GM21717 (cell line): ENCODE results near the gene UNC93B1.

Experiments used
- ATAC-seq: cut with Tn5 transposase; IDR thresholded peaks from one replicate; pipeline ENCODE4 v1.9.1; 2021; ENCODE audit warnings: mild to moderate bottlenecking, moderate library complexity; ENCODE audit not compliant: unreplicated experiment

Gene UNC93B1

DNA sequence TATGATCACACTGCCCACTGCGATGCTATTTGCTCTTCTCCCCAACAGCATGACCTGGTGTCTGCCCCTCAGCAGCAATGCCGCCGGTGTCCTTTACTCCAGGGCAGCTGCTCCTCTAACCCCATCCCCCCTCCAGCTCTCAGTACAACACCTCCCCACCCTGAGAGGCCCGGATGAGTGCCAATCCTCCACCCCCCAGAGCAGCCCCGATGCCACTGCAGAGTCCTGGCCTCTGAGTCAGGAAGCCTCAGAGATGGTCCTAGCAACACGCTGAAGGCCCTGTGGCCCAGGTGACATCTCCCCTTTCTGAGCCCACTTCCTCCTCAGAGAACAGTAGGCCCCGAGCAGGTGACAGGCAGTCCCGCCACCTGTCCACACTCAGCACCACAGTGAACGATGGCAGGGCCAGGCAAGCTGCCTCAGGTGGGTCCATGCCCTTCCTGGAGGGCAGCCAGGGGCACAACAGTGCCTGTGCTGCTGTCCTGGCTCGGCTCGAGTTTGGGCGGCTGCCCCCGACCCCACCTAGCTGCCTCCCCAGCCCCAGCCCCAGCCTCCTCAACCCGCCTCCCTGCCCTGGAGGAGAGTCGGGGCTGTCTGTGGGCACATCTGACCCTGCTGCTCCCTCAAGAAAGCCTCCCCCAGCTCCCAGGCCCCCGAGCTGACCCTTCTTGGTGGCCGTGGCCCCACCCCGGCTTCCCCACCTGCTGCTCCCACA is 22.7 kb upstream of the UNC93B1 start:
- no peak for ATAC-seq

DNA sequence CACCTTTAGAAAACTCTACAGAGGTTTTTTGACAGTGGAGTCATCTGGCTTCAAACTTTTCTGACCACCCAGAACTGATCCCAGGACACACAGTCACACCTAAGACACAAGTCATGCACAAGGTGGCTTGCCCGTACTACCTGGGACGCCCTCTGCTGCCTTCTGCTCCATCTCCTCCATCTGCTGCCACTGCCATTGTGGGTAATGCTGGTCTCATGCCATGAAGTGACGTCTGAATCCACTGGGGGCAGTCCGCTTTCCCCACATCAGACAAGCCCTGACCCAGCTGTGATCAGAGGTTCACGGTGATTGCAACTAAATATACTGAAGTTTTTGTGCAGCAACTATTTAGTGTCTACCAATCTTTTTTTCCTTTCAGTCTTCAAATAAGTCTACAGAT is 21.1 kb upstream of the UNC93B1 start:
- ATAC-seq, result no peak

DNA sequence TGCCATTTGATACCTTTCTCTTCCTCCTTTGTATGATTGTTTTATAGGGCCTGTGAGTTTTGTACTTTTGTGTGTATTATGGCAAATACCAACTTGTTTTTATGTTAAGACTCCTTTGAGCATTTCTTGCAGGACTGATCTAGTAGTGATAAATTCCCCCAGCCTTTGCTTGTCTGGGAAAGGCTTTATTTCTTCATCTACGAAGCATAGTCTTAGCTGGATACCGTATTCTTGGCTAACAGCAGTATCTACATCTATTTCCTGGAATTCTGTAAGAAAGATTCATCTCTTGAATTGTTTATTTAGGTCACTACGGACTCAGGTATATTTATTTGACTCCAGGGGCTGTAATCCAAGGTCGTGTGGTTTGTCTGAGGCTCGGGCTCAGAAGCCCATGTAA is 20.6 kb upstream of the UNC93B1 start:
- no peak for ATAC-seq

DNA sequence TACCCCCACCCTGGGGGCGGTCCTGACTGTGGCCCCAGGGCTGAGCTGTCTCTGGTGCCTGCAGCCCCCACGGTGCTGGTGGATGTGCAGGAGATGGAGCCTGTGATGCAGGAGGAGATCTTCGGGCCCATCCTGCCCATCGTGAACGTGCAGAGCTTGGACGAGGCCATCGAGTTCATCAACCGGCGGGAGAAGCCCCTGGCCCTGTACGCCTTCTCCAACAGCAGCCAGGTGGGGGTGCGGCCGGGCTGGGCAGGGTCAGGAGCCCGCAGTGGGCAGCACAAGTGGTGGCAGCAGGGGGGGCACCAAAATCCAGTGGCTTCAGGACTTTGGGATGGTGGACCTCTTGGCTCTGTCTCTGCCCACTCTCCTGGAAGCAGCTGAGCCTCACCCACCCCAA is 18.6 kb upstream of the UNC93B1 start:
- no peak for ATAC-seq

DNA sequence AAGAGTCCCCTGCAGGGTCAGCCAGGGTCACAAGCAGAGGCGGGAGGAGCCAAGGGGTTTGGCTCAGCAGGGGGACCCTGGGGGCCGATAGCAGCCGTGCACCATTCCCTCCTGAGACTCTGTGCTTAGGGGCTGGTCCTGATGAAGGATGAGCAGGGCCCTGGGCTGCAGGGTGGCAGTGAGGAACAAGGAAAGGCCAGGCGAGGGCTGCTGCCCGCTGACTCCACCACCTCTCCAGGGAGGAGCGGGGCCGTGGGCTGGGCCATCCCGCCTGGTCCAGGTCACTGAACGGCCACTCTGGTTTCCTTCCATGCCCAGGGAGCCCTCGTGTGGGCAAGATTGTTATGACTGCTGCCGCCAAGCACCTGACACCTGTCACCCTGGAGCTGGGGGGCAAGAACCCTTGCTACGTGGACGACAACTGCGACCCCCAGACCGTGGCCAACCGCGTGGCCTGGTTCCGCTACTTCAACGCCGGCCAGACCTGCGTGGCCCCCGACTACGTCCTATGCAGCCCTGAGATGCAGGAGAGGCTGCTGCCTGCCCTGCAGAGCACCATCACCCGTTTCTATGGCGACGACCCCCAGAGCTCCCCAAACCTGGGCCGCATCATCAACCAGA is 17.4 kb upstream of the UNC93B1 start:
- no peak for ATAC-seq

DNA sequence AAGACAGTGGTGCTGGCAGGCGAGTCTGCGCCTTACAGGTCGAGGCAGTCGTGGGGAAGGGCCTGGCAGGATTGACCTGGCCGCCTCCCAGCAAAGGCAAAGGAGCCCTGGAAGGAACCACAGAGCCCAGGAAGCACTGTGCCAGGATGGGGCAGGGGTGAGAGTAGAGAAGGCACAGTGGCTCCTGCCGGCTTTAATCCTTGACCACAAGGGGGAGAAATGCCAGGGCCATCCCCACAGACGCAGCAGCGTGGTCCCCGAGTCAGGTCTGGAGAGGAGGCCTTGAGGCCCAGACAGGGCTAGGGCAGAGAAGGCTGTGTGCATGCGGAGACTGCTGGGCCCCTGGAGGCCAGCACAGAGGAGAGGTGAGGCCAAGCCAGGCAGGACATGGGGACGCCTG is 16.7 kb upstream of the UNC93B1 start:
- ATAC-seq, result no peak

DNA sequence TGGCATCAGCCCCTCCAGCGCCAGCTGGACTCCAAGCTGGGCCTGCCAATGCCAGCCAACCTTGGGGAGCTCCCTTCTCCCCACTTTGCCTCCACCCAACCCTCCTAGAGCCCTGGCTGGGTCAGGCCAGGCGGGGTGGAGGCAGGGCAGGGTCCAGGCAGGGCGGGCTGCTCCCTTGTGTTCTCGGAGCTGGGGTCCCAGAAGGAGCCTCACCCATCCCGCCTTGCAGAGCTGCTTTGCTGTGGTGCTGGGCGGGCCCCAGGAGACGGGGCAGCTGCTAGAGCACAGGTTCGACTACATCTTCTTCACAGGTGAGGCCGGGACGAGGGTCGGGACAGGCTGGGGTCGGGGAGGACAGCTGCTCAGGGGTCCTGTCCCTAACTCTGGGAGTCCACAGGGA is 15.6 kb upstream of the UNC93B1 start:
- no peak for ATAC-seq

DNA sequence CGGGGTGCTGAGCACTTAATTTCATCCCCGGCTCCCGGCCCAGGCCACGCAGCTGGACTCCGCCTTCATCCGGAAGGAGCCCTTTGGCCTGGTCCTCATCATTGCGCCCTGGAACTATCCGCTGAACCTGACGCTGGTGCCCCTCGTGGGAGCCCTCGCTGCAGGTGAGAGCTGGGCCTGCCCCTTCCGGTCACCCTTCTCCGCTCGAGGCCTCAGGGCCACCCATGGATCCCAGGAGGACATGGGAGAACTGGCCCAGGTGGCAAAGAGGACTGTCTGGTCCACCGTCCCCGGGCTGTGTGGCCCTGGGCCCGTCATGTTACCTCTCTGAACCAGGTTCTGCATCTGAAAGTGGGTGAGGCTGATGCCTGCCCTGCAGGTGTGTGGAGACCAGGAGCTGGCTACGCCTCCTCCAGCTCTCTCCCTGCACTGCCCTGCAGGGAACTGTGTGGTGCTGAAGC is 14.9 kb upstream of the UNC93B1 start:
- ATAC-seq, result no peak

DNA sequence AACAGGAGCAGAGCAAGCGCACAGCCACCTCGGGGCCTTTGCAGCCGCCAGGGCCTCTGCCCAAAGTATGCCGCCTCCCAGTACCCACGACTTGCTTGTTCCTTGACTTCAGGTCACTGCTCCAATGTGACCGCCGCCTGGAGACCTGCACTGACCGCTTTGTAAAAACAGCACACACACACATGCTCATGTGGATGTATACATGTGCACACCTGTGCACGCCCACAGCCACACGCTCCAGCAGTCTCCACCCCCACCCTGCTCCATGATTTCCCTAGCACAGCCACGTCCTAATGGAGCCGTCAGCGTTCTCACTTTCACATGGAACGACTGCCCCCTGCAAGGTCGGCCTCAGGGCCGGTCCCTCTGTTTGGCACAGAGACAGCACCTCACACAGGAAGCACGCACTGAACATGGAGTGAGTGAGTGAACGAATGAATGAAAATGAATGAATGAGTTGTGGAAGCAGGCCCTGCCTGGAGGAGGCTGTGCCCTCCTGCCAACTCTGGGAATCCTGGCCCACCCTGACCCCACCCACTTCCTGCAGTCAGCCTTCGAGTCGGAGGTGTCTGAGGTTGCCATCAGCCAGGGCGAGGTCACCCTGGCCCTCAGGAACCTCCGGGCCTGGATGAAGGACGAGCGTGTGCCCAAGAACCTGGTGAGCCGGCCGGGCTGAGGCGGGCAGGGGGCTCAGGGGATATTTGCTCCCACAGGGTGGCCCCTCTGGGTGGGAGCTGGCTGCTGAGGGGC is 14.3 kb upstream of the UNC93B1 start:
- no peak for ATAC-seq

DNA sequence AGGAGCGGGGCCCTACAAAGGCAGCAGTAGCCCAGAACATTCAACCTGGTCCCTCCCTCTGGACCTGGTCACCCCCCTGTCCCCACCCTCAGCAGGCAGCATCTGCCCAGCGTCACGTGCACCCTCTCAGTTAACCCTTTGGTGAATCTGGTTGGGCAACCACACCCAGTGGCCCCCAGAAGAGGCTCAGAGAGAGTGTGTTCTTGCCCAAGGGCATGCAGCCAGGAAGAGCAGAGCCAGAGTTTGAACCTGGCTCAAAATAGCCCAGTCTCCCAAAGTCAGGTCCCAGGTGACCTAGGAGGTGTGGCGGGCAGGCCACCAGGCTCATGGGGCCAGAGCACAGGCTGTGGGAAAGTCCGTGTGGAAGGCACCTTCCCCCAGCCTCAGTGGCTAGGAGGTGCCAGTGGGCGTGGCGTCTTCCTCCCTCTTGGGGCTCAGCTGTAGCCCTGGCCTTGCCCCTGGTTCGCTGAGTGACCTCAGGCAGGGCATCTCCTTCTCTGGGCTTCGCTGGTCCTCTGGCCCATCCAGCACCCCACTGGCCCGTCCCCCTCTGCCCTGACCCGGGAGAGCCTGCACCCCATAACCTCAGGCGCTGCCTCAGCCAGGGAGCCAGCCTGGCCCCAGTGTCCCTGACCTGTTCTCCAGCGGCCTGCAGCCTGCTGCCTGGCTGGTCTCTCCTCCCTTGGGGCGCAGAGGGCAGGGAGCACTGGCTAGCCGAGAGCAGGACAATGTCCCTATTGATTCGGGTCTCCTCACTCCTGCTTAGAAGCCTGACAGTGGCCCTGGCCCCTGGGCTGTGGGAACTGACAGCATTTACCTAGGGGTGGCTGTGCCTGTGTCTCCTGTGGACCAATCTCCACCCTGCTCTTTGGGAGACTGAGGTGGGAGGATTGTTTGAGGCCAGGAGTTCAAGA is 13.3 kb upstream of the UNC93B1 start:
- ATAC-seq, result no peak

DNA sequence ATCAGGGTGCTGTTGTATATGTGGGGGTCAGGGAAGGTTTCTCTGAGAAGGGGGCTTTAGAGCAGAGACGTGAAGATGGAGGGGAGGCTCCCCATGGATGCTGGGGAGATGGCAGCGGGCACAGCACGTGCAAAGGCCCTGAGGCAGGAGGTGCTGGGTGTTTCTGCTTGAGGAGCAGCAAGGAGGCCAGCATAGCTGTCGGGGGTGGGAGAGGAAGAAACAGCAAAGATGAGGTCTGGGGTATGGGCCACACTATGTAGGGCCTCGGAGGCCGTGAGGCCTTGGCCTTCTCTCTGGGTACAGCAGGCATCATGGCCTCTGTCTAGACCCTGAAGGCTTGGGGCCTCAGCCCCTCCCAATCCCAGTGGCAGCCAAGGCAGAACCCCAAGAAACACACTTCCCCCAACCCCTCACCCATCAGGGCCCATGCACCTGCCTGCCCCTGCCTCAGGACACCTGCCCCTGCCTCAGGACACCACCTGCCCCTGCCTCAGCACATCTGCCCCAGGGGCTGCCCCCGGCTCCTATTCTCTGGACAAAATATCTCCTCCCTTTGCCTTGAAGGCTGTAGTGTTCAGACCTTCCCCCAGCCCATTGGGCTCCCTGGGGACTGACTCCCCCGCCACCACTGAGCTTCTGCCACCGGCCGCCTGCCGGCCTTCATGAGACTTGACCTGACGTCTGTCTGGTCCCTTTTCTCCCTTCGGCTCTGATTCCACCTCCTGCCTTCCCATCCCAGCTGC is 12.4 kb upstream of the UNC93B1 start:
- ATAC-seq, result no peak

DNA sequence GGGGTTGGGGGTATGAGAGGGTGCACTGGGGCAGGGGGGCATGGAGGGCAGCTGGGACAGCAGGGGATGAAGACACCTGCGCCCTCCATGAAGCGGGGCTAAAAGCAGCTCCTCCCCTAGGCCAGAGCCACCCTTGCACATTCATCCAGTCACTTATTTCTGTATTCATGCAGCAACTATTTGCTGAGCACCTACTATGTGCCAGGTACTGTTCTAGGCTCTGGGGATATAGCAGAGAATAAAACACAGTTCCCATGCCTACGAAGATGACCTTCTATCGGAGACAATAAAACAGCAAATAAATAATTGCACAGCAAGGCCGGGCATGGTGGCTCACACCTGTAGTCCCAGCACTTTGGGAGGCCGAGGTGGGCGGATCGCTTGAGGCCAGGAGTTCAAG is 11.6 kb upstream of the UNC93B1 start:
- no peak for ATAC-seq

DNA sequence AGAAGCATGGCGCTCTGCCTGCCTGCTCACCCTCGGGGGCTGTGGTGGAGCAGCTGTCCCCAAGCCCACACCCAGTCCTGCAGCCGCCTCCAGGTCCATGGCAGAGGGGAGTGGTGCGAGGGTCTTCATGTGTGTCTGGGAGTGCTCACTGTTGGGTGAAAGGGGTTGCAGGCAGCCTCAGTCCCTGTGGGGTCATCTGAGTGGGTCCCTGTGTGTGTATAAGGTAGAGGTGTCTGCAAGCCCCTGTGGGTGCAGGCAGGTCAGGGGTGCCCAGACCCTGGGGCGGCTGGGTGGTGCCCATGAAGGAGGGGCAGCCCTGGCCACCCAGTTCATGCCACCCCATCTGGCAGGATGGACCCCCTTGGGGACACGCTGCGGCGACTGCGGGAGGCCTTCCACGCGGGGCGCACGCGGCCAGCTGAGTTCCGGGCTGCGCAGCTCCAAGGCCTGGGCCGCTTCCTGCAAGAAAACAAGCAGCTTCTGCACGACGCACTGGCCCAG is 11.1 kb upstream of the UNC93B1 start:
- ATAC-seq, result no peak

DNA sequence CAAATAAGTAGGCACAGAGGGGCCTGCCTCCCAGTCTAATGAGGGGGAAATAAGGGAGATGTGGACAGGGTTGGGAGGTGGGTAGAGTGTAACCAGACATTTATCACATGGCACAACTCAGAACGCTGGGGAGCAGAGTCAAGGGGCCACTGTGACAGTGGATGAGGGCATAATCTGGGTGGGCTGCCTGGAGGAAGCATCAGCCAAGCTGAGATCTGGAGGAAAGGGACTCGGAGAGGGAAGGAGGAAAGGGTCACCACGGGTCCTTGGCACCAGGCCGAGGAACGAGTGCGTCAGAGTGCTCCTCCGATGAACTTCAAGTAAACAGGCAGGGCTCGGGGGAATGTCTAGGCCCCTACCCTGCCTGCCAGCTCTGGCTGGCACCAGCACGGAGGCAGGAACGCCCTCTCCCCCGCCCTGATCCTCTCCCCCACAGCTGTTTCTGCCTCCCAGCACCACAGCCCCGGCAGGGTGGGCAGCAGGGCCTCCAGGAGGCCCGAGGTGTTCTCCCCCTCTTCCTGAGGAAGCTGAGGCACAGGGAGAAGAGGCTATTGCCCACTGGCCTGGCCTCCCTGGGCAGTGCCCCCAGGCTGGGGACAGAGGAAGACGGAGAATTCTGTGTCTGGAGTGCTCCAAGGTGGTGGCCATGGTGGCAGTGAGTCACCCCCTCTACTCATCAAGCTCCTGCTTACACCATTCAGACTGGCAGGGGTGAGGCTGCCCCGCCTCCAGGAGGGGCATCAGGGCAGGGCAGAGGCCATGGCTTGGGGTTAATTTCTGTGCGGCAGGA is 10.5 kb upstream of the UNC93B1 start:
- no peak for ATAC-seq

DNA sequence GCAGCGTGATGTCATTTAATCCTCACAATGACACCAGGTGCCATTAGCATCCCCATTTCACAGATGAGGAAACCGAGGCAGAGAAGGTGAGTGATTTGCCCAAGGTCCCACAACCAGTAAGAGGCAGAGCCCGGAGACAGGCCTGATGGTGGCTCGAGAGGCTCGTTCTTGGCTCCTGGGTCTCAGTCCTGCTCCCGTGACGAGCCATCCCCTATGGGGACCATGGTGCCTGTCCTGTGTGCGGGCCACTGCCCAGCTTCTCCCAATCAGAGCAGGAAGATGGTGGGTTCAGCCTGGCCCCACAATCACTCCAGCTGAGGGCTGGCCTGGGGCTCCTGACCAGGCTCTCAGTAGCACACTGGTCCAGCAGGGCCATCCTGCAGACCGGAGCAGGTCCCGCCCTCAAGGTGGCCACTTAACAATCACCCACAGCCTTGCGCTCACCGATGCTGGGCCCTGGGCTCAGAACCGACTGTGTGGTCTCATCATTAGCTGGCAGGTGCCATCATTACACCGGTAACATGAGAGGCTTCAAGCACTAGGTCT is 9.8 kb upstream of the UNC93B1 start:
- ATAC-seq, result no peak

DNA sequence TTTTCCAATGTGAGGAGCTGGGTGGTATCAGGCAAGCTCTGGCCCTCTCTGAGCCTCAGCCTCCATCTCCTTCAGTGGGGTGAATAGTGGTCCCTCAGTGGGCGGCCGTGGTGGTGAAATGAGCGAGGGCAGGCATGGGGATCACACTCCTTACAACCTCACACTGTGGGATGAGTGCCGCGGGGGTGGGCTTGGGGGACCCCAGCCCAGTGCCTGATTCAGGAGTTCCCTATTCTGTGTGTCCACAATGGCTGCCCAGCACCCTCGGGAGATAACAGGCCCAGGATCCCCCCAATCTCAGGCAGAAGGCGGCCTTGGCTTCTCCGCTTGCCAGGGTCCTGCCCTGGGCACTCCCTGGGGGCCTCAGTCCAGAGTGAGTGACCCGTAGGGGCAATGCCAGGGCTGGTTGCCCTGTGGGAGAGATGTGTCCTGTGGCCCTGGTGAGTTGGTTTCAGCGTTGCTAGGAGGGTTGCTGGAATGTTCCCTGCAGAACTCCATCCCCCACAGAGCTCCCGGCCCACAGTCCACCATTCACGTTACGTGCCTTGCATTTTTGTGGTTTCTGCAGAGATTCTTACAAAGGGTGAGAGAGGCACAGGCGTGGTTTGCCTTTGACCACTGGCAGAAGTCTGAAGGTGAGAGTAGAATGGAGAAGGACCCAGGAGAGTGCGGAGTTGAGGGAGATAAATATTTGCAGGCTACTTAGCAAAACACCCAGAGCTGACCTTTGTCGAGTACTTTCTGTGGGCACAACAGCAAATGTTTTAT is 9.1 kb upstream of the UNC93B1 start:
- no peak for ATAC-seq

DNA sequence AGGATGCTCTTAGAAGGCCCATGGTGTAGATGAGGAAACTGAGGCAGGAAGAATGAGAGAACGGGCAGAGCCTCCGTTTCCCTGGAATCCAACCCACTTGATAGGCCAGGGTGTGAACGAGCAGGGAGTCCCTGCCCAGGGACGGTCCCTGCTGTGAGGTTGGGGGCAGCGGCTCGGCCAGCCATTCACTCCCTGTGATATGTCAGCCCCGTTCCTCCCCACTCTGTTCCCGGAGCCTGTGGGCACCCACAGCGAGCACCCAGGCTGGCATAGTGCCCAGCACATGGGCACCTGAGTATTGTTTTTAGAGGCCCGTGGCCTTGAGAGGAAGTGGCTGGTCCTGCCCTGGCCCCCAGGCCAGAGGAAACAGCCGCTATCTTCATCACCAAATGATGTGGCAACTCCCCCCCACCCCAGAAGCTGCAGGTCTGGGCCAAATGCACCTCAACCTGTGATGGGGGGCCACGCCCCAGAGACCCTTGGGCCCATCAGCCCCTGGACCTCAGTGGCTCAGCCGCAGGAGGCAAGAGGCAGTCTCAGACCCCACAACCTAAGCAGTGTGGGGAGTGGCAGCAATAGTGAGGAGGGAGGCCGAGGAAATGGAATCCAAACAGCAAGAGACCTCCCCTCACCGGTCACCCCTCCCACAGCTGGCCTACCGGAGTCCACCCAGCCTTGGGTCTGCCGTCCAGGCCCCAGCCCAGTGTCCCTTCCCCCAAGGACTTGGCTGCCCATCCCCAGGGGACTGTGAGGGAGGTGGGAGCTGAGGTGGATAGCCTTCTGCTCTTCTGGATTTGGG is 8.3 kb upstream of the UNC93B1 start:
- no peak for ATAC-seq
